Measurements from ENCODE around the gene COMTD1.
"Not testable (repeated sequence)": the region's sequence is repeated elsewhere in the genome, so short reads cannot be mapped to it uniquely, and the experiment has no call there.

COMTD1 gene

GRCh38 chr10:75221492-75221891 is 14.3 kb downstream of the COMTD1 start:
- not testable (repeated sequence) for DNase-seq

DNA sequence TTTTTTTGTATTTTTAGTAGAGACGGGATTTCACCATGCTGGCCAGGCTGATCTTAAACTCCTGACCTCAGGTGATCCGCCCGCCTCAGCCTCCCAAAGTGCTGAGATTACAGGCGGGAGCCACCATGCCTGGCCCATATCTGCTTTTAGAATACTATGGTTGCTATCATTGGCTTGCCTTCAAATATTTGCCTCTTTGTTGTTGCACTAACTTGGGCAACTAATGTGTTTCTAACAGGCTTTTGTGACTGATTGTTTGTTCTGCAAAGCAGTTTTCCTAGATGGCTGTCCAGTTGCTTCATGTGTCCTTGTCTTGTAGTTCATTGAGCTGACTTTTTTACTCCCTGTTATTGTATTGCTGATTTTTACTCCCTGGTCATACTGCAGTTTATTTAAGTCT is 15.5 kb downstream of the COMTD1 start:
- DNase-seq = no peak

DNA sequence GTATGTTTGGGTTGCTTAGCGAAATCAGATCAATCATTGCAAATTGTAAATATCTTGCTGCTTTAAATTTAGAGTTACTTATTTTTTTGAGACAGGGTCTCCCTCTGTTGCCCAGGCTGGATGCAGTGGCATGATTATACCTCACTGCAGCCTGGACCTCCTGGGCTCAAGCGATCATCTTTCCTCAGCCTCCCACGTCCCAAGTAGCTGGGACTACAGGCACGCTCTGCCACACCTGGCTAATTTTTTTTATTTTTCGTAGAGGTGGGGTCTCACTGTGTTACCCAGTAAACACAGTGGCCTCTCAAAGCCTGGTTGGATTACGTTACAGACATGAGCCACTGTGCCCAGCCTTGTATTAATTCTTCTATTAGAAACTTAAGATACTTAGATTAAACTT is 23.4 kb downstream of the COMTD1 start:
- DNase-seq = no peak

GRCh38 chr10:75211007-75211691 is 24.6 kb downstream of the COMTD1 start:
- no peak for DNase-seq

- no peak for DNase-seq
Measured at GRCh38 chr10:75210282-75211006, 25.3 kb downstream of the COMTD1 start, which contains the start of gene VDAC2. TSS of gene VDAC2 (plus strand) at chr10:75210796. CDS start at chr10:75211159, 363 bp downstream.

- DNase-seq = no peak
Measured at GRCh38 chr10:75209921-75210281, 25.9 kb downstream of the COMTD1 start.

DNA sequence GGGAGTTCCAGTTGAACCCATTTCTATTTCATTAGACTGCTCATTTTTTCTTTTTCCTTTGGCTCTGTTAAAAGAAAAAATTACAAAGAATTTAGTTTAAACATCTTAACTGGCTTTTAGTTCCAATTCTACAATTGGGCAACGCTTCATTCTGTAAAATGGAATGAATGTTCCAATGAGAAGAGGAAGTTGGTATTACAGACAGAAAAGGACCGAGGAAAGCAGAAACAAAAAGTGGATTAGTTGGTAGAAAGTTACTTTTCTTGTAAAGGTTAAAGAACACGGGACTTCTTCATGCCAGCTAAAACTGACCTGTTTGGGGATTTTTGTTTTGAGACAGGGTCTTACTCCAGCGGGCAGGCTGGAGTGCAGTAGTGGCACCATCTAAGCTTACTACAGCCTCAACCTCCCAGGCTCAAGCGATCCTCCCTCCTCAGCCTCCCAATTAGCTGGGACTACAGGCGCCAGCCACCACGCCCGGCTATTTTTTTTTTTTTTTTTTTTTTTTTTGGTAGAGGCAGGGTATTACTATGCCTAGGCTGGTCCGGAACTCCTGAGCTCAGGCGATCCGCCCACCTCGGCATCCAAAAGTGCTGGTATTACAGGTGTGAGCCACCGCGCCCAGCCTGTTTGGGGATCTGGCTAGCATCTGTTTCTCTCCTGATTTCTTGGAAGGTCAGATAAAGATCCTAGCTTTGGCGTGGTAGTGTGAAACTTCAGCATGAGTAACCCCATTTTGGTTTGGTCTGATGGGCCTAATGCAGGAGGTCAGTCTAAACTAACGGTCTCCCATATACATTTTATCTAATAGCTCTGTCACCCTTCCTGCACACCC is 26.5 kb downstream of the COMTD1 start:
- no peak for DNase-seq

GRCh38 chr10:75208181-75208580 is 27.6 kb downstream of the COMTD1 start:
- no peak for DNase-seq

GRCh38 chr10:75207857-75208144 is 28.0 kb downstream of the COMTD1 start:
- no peak for DNase-seq

- DNase-seq = no peak
Measured at GRCh38 chr10:75207079-75207856, 28.5 kb downstream of the COMTD1 start.

DNA sequence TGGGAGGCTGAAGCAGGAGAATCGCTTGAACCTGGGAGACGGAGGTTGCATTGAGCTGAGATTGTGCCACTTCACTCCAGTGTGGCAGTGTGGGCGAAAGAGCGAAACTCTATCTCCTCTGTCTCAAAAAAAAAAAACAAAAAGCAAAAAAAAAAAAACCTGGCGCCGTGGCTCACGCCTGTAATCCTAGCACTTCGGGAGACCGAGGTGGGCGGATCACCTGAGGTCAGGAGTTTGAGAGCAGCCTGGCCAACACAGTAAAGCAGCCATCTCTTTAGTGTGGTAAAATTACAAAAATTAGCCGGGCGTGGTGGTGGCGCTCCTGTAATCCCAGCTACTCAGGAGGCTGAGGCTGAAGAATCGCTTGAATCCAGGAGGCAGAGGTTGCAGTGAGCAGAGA is 29.1 kb downstream of the COMTD1 start:
- DNase-seq = not testable (repeated sequence)

DNA sequence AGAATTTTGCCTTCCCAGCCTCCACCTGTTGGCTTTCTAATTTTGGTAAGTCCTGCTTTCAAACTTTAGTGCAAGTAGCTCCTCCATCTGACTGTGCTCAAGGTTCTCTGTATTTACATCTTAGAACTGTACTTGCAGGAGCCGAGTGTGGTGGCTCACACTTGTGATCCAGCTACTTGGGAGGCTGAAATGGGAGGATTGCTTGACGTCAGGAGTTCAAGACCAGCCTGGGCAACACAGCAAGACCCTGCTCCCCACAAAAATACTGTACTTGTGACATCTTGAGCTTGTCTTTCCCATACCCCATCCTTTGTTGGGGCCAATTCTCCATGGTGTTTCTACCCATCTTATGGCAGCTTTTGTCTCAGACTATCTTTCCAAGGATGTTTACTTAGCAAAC is 29.8 kb downstream of the COMTD1 start:
- DNase-seq = no peak

DNA sequence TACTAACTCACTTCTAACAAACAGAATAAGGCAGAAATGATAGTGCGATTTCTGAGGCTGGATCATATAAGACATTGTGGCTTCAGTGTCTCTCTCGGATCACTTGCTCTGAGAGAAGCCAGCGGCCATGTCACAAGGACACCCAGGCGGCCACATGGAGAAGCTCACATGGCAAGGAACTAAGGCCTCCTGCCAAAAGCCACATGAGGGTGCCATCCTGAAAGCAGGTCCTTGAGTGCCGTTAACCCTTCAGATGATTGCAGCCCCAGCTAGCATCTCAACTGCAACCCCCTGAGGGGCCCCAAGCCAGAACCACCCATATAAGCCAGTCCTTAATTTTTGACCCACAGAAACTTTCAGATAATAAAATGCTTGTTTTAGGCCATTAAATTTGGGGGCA is 32.0 kb downstream of the COMTD1 start:
- no peak for DNase-seq

DNA sequence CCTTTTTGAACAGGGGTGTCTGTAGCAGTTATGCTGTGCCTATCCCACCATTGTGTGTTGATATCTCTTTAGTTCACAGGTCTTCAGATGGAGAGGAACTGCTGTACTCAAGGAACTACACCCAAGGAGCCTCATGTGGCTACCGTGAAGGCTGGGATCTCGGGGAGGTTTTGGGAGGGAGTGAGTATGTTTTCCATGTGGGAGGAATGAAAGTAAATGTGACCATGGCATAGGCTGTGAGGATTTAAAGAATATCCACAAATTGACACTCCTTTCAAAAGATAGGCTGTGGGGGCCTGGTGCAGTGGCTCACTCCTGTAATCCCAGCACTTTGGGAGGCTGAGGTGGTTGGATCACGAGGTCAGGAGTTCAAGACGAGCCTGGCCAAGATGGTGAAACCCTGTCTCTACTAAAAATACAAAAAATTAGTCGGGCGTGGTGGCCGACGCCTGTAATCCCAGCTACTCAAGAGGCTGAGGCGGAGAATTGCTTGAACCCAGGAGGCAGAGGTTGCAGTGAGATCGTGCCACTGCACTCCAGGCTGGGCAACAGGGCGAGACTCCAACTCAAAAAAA is 32.6 kb downstream of the COMTD1 start:
- not testable (repeated sequence) for DNase-seq

- DNase-seq = no peak
Measured at GRCh38 chr10:75202321-75203045, 33.3 kb downstream of the COMTD1 start.

- DNase-seq = no peak
Measured at GRCh38 chr10:75201793-75202307, 33.9 kb downstream of the COMTD1 start.

DNA sequence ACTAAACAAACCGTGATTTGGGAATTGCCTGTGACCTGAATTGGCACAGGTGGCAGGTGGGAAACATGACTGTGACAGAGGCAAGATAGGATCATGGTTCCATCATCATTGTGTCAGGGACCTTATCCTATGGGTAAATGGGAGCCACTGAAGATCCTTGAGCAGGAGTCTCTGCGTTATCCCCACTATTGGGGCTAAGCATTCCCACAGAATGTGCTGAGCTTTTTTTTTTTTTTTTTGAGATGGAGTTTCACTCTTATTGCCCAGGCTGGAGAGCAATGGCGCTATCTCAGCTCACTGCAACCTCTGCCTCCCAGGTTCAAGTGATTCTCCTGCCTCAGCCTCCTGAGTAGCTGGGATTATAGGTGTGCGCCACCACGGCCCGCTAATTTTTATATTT is 35.8 kb downstream of the COMTD1 start:
- not testable (repeated sequence) for DNase-seq

- no peak for DNase-seq
Measured at GRCh38 chr10:75197906-75198305, 37.9 kb downstream of the COMTD1 start.

DNA sequence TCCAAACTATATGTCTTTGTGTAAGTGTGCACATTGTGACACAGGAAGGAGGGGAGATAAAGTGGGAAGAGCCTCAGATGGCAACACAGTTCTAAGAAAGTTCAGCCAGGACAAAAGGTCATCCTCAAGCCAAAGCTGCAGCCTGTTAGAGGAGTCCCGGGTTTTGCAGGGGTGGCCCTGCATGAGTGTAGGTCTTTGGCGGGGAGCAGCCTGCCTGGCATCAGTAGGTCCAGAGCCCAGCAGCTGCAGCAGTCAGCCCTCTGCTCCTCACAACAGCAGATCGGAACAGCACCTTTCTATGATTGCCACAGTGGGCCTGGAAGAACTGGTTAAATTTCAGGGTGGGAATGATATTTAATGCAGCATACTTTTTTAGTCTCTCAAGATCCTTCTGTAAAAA is 38.7 kb downstream of the COMTD1 start:
- DNase-seq = no peak

DNA sequence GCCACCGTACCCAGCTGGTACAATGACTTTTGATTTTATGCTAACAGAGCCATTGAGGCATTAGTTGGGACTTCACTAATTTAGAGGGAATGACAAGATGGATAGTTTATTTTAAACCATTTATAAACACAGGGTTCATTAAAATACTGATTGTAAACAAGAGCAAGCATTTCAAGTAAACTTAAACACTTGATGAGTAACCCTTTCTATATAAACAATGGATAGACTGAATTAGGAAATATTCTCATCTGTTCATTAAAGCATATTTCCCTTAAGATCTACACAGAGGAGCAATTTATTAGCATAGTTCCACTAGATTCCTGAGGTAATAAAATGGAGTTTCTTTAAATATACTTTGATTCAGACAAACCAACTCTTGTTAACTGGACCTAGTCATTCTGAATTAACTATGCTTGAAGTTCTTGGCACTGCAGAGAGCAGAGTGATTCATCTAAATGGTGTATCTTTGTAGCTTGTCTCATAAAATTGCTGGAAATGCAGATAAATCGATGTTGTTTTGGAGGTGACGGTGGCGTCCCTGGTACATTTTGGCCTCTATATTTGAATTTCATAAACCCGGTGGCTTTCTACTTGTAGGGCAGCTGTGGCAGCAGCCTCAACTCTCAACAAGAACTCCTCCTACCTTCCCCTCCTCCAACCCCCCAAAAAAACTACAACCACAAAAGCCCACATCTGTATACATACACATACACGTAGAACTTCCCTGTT is 40.6 kb downstream of the COMTD1 start:
- no peak for DNase-seq

DNA sequence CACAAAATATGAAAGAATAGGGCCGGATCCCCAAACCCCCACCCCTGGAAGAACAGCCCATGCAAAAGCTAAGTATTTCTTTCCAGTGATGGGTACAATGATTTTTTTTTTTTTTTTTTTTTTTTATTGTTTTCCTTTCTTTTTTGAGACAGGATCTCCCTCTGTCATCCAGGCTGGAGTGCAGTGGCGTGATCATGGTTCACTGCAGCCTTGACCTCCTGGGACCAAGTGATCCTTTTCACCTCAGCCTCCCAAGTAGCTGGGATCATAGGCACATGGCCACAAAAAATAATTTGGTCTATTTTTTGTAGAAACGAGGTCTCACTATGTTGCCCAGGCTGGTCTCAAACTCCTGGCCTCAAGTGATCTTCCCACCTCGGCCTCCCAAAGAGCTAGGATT is 41.1 kb downstream of the COMTD1 start:
- not testable (repeated sequence) for DNase-seq

All from NCI-H187 treated with DMSO at 0.1 percent for 48 hours (cell line).